Measurements from ENCODE around the gene CTLA4. TPM values are rescaled to one million over a fixed set of nuclear protein-coding genes. Genes with fewer than 3 reads are reported as not detected.

The CTLA4 gene
- total RNA-seq, 2 experiments from 2014 or later, result not detected

DNA sequence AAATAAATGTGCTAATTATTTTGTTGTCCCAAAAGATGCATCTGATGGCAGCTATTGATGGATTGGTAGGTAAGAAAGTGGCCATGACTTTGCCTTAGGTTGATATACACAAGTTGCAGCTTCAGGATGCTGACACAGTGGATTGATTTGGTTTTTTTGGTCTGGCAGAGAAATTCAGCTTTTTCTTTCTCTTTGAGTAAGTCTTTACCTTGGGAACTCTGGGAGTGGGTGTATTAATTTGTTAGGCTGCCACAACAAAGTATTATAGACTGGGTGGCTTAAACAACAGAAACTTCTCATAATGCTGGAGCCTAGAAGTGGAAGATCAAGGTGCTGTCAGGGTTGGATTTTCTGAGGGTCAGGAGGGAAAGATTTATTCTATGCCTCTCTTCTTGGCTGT lies 49.2 kb downstream of the CTLA4 start:
- H3K4me3 ChIP-seq (ENCODE audit: low read depth, low read length, poor library complexity, severe bottlenecking), result no peak overlapping the region
- POLR2A ChIA-PET, result interaction anchor here (1.2 kb wide), 1 partner anchor 13 kb away, joined by 7 read pairs; no protein-coding TSS in a partner anchor
- TF ChIP-seq EZH2phosphoT487 (IDR thresholded peaks at IDR 0.05; ENCODE audit: borderline replicate concordance, low read depth, low read length), result no peak
- TF ChIP-seq, protein P1, sequence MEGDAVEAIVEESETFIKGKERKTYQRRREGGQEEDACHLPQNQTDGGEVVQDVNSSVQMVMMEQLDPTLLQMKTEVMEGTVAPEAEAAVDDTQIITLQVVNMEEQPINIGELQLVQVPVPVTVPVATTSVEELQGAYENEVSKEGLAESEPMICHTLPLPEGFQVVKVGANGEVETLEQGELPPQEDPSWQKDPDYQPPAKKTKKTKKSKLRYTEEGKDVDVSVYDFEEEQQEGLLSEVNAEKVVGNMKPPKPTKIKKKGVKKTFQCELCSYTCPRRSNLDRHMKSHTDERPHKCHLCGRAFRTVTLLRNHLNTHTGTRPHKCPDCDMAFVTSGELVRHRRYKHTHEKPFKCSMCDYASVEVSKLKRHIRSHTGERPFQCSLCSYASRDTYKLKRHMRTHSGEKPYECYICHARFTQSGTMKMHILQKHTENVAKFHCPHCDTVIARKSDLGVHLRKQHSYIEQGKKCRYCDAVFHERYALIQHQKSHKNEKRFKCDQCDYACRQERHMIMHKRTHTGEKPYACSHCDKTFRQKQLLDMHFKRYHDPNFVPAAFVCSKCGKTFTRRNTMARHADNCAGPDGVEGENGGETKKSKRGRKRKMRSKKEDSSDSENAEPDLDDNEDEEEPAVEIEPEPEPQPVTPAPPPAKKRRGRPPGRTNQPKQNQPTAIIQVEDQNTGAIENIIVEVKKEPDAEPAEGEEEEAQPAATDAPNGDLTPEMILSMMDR (conservative IDR thresholded peaks at IDR 0.05; ENCODE audit: low read length), result no peak
- H4K20me1 ChIP-seq (ENCODE audit: insufficient read depth, low read length), result no peaks in the 10 kb centered on the region
- no peak overlapping the region for H3K27ac ChIP-seq (ENCODE audit: low read depth, low read length, poor library complexity, severe bottlenecking)
- no peaks in the 10 kb centered on the region for H3K9me2 ChIP-seq (ENCODE audit: insufficient read depth, low read length)
- no peaks in the 10 kb centered on the region for H3K36me3 ChIP-seq (ENCODE audit: insufficient read depth, low read length)
- H3K4me1 ChIP-seq (ENCODE audit: insufficient read depth, low read length, poor library complexity, severe bottlenecking), result peaks cover 4% of the 10 kb centered on the region
- CTCF ChIA-PET (ENCODE audit: unreplicated experiment), result no interaction called here
- no peaks in the 10 kb centered on the region for H3K79me2 ChIP-seq (ENCODE audit: insufficient read depth, low read depth, low read length)
- no TSS peak for BruUV-seq (replicated peaks)
- H2AFZ ChIP-seq (ENCODE audit: low read length), result no peak overlapping the region
- intact Hi-C loops (cut with micrococcal nuclease; ENCODE audit: unreplicated experiment), result no loop called here
- H3K9me3 ChIP-seq (ENCODE audit: low read length), result no peaks in the 10 kb centered on the region
- no peak overlapping the region for H3K4me2 ChIP-seq (ENCODE audit: low read length)
- DNase-seq (ENCODE audit: low spot score), result no peak

DNA sequence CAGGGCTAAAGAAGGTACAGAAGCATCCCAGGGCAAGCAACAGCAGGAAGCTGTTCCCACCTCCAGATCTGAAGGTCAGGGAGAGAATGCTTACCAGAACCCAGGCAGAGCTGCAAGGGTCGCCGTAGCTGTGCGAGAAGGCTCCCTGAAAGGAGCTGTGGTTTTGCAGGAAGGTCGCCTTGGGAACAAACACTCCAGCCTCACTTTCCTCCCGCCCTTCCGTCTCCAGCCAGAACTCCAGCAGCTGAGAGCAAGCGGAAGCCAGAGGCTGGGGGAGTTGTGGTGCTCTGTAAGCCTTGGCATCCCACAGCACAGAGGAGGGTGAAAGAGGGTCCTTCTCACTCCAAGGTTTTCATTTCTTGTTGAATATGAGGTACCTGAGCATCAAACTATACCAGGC lies 50.7 kb downstream of the CTLA4 start:
- H3K27ac ChIP-seq (ENCODE audit: low read depth, low read length, poor library complexity, severe bottlenecking), result no peak overlapping the region
- TF ChIP-seq, protein P1 (conservative IDR thresholded peaks at IDR 0.05; ENCODE audit: low read length), result no peak
- TF ChIP-seq EZH2phosphoT487 (IDR thresholded peaks at IDR 0.05; ENCODE audit: borderline replicate concordance, low read depth, low read length), result no peak

DNA sequence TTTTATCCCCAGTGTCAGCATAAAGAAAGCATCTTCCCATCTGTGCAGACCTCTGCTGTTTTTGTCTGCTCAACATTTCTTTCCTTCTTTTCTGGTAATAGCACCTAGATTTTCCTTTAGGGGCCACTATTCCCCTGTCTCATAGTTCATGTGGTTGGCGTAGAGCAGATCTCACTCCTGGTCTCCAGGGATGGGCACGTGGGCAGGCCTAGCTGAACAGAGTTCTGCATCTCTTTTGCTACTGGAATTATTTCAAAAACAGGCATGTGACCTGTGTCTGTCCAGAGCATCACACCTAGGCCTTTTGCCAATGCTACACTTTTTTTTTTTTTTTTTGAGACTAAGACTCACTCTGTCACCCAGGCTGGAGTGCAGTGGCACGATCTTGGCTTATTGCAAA lies 51.3 kb downstream of the CTLA4 start:
- POLR2A ChIA-PET, result interaction anchor here (0.6 kb wide), 1 partner anchor 29 kb away, joined by 3 read pairs; no protein-coding TSS in a partner anchor
- Histone ChIP-seq H3K9me3 (ENCODE audit: low read length) (no peaks in the 10 kb centered on the region), H2AFZ (ENCODE audit: low read length) (no peak overlapping the region), H3K4me3 (ENCODE audit: low read depth, low read length, poor library complexity, severe bottlenecking) (no peak overlapping the region), H3K4me1 (ENCODE audit: insufficient read depth, low read length, poor library complexity, severe bottlenecking) (peaks cover 4% of the 10 kb centered on the region), H3K9me2 (ENCODE audit: insufficient read depth, low read length) (no peaks in the 10 kb centered on the region), H3K36me3 (ENCODE audit: insufficient read depth, low read length) (no peaks in the 10 kb centered on the region), H3K4me2 (ENCODE audit: low read length) (no peak overlapping the region), H3K79me2 (ENCODE audit: insufficient read depth, low read depth, low read length) (no peaks in the 10 kb centered on the region), H3K27ac (ENCODE audit: low read depth, low read length, poor library complexity, severe bottlenecking) (no peak overlapping the region), H4K20me1 (ENCODE audit: insufficient read depth, low read length) (no peaks in the 10 kb centered on the region)
- CTCF ChIA-PET (ENCODE audit: unreplicated experiment), result no interaction called here
- TF ChIP-seq, protein P1 (conservative IDR thresholded peaks at IDR 0.05; ENCODE audit: low read length), result no peak
- TF ChIP-seq EZH2phosphoT487 (IDR thresholded peaks at IDR 0.05; ENCODE audit: borderline replicate concordance, low read depth, low read length), result no peak
- DNase-seq (ENCODE audit: low spot score), result no peak
- intact Hi-C loops (cut with micrococcal nuclease; ENCODE audit: unreplicated experiment), result no loop called here
- no TSS peak for BruUV-seq (replicated peaks)

More for the DNA sequence above, 50.7 kb downstream of the CTLA4 start:
- Histone ChIP-seq H3K36me3 (ENCODE audit: insufficient read depth, low read length) (no peaks in the 10 kb centered on the region), H3K9me2 (ENCODE audit: insufficient read depth, low read length) (no peaks in the 10 kb centered on the region), H4K20me1 (ENCODE audit: insufficient read depth, low read length) (no peaks in the 10 kb centered on the region), H3K79me2 (ENCODE audit: insufficient read depth, low read depth, low read length) (no peaks in the 10 kb centered on the region), H3K4me3 (ENCODE audit: low read depth, low read length, poor library complexity, severe bottlenecking) (no peak overlapping the region), H3K4me1 (ENCODE audit: insufficient read depth, low read length, poor library complexity, severe bottlenecking) (peaks cover 4% of the 10 kb centered on the region), H3K4me2 (ENCODE audit: low read length) (no peak overlapping the region), H3K9me3 (ENCODE audit: low read length) (no peaks in the 10 kb centered on the region), H2AFZ (ENCODE audit: low read length) (no peak overlapping the region)
- POLR2A ChIA-PET, result interaction anchor here (0.6 kb wide), 1 partner anchor 30 kb away, joined by 3 read pairs; no protein-coding TSS in a partner anchor
- intact Hi-C loops (cut with micrococcal nuclease; ENCODE audit: unreplicated experiment), result no loop called here
- no peak for DNase-seq (ENCODE audit: low spot score)
- CTCF ChIA-PET (ENCODE audit: unreplicated experiment), result no interaction called here
- BruUV-seq (replicated peaks), result no TSS peak

Other genes starting within 250 kb of the CTLA4 start
- 0.49 and 0.92 TPM in 2 replicates for gene CD28, start 161.1 kb upstream of the CTLA4 start, total RNA-seq (2014; rRNA removed; shearing (Covaris generic))
- 22.3 and 44.6 TPM in 2 replicates for gene CD28, start 161.1 kb upstream of the CTLA4 start, total RNA-seq (2022)
- not detected in 2 replicates for gene ICOS, start 69.0 kb downstream of the CTLA4 start, total RNA-seq (2014; rRNA removed; shearing (Covaris generic))
- gene ICOS, start 69.0 kb downstream of the CTLA4 start, total RNA-seq (2022), result not detected in 2 replicates

Data from OCI-LY7 (cell line).